ENCODE results near the gene AKR1D1. TPM values are rescaled to one million over a fixed set of nuclear protein-coding genes. Genes with fewer than 3 reads are reported as not detected.
"Not testable (repeated sequence)": the region's sequence is repeated elsewhere in the genome, so short reads cannot be mapped to it uniquely, and the experiment has no call there.

Gene AKR1D1
- total RNA-seq, 2 experiments from 2014 or later = not detected

GRCh38 chr7:138138244-138138643 is 62.0 kb downstream of the AKR1D1 start:
- Histone ChIP-seq H3K4me3 (ENCODE audit: low read depth, low read length, poor library complexity, severe bottlenecking) (no peak overlapping the region), H3K27ac (ENCODE audit: low read depth, low read length, poor library complexity, severe bottlenecking) (no peak overlapping the region), H3K9me3 (ENCODE audit: low read length) (no peaks in the 10 kb centered on the region), H3K79me2 (ENCODE audit: insufficient read depth, low read depth, low read length) (no peaks in the 10 kb centered on the region), H3K4me1 (ENCODE audit: insufficient read depth, low read length, poor library complexity, severe bottlenecking) (no peaks in the 10 kb centered on the region), H3K4me2 (ENCODE audit: low read length) (no peak overlapping the region), H3K9me2 (ENCODE audit: insufficient read depth, low read length) (no peaks in the 10 kb centered on the region), H2AFZ (ENCODE audit: low read length) (no peak overlapping the region), H3K36me3 (ENCODE audit: insufficient read depth, low read length) (no peaks in the 10 kb centered on the region), H4K20me1 (ENCODE audit: insufficient read depth, low read length) (no peaks in the 10 kb centered on the region)
- ChIA-PET POLR2A (no interaction called here), CTCF (ENCODE audit: unreplicated experiment) (no interaction called here)
- DNase-seq (ENCODE audit: low spot score) = no peak
- BruUV-seq (replicated peaks) = no TSS peak
- TF ChIP-seq CTCF (conservative IDR thresholded peaks at IDR 0.05; ENCODE audit: low read length) (no peak), EZH2phosphoT487 (IDR thresholded peaks at IDR 0.05; ENCODE audit: borderline replicate concordance, low read depth, low read length) (no peak)
- intact Hi-C loops (cut with micrococcal nuclease; ENCODE audit: unreplicated experiment) = no loop called here

- POLR2A ChIA-PET = no interaction called here
- no peak overlapping the region for H3K4me3 ChIP-seq (ENCODE audit: low read depth, low read length, poor library complexity, severe bottlenecking)
- DNase-seq (ENCODE audit: low spot score) = no peak
- no peaks in the 10 kb centered on the region for H3K4me1 ChIP-seq (ENCODE audit: insufficient read depth, low read length, poor library complexity, severe bottlenecking)
- H2AFZ ChIP-seq (ENCODE audit: low read length) = no peak overlapping the region
- CTCF ChIA-PET (ENCODE audit: unreplicated experiment) = no interaction called here
- no peaks in the 10 kb centered on the region for H3K9me2 ChIP-seq (ENCODE audit: insufficient read depth, low read length)
- TF ChIP-seq EZH2phosphoT487 (IDR thresholded peaks at IDR 0.05; ENCODE audit: borderline replicate concordance, low read depth, low read length) (no peak), CTCF (conservative IDR thresholded peaks at IDR 0.05; ENCODE audit: low read length) (no peak)
- H4K20me1 ChIP-seq (ENCODE audit: insufficient read depth, low read length) = no peaks in the 10 kb centered on the region
- no peaks in the 10 kb centered on the region for H3K9me3 ChIP-seq (ENCODE audit: low read length)
- BruUV-seq (replicated peaks) = no TSS peak
- H3K4me2 ChIP-seq (ENCODE audit: low read length) = no peak overlapping the region
- H3K79me2 ChIP-seq (ENCODE audit: insufficient read depth, low read depth, low read length) = no peaks in the 10 kb centered on the region
- no peak overlapping the region for H3K27ac ChIP-seq (ENCODE audit: low read depth, low read length, poor library complexity, severe bottlenecking)
- intact Hi-C loops (cut with micrococcal nuclease; ENCODE audit: unreplicated experiment) = no loop called here
- H3K36me3 ChIP-seq (ENCODE audit: insufficient read depth, low read length) = no peaks in the 10 kb centered on the region
Observed at GRCh38 chr7:138142583-138143201, 66.4 kb downstream of the AKR1D1 start.

- Histone ChIP-seq H3K4me2 (ENCODE audit: low read length) (no peak overlapping the region), H4K20me1 (ENCODE audit: insufficient read depth, low read length) (no peaks in the 10 kb centered on the region), H3K36me3 (ENCODE audit: insufficient read depth, low read length) (no peaks in the 10 kb centered on the region), H3K9me2 (ENCODE audit: insufficient read depth, low read length) (no peaks in the 10 kb centered on the region), H2AFZ (ENCODE audit: low read length) (no peak overlapping the region), H3K79me2 (ENCODE audit: insufficient read depth, low read depth, low read length) (no peaks in the 10 kb centered on the region), H3K9me3 (ENCODE audit: low read length) (no peaks in the 10 kb centered on the region), H3K4me3 (ENCODE audit: low read depth, low read length, poor library complexity, severe bottlenecking) (no peak overlapping the region), H3K4me1 (ENCODE audit: insufficient read depth, low read length, poor library complexity, severe bottlenecking) (no peaks in the 10 kb centered on the region), H3K27ac (ENCODE audit: low read depth, low read length, poor library complexity, severe bottlenecking) (no peak overlapping the region)
- POLR2A ChIA-PET = interaction anchor here (0.5 kb wide), 1 partner anchor 777 kb away, joined by 3 read pairs; no protein-coding TSS in a partner anchor
- TF ChIP-seq CTCF (conservative IDR thresholded peaks at IDR 0.05; ENCODE audit: low read length) (no peak), EZH2phosphoT487 (IDR thresholded peaks at IDR 0.05; ENCODE audit: borderline replicate concordance, low read depth, low read length) (no peak)
- intact Hi-C loops (cut with micrococcal nuclease; ENCODE audit: unreplicated experiment) = no loop called here
- no TSS peak for BruUV-seq (replicated peaks)
- CTCF ChIA-PET (ENCODE audit: unreplicated experiment) = no interaction called here
- DNase-seq (ENCODE audit: low spot score) = no peak
Observed at GRCh38 chr7:138144958-138145357, 68.7 kb downstream of the AKR1D1 start.

GRCh38 chr7:138146221-138146620 is 70.0 kb downstream of the AKR1D1 start:
- H2AFZ ChIP-seq (ENCODE audit: low read length); CTCF ChIA-PET (ENCODE audit: unreplicated experiment); H3K79me2 ChIP-seq (ENCODE audit: insufficient read depth, low read depth, low read length); H3K36me3 ChIP-seq (ENCODE audit: insufficient read depth, low read length); H3K9me3 ChIP-seq (ENCODE audit: low read length); H3K4me3 ChIP-seq (ENCODE audit: low read depth, low read length, poor library complexity, severe bottlenecking); H3K4me2 ChIP-seq (ENCODE audit: low read length); BruUV-seq (replicated peaks); DNase-seq (ENCODE audit: low spot score); intact Hi-C loops (cut with micrococcal nuclease; ENCODE audit: unreplicated experiment); H3K9me2 ChIP-seq (ENCODE audit: insufficient read depth, low read length); H4K20me1 ChIP-seq (ENCODE audit: insufficient read depth, low read length); H3K27ac ChIP-seq (ENCODE audit: low read depth, low read length, poor library complexity, severe bottlenecking); POLR2A ChIA-PET; H3K4me1 ChIP-seq (ENCODE audit: insufficient read depth, low read length, poor library complexity, severe bottlenecking): not testable (repeated sequence)
